ENCODE measurements around the gene GSTK1. TPM values are rescaled to one million over a fixed set of nuclear protein-coding genes. Genes with fewer than 3 reads are reported as not detected.

Gene GSTK1
- total and polyA plus RNA-seq, 9 of the 15 experiments (the other 6 are each of a cell fraction or from before 2014, with no cell fraction given) = 155 to 441 (median 233) TPM

DNA sequence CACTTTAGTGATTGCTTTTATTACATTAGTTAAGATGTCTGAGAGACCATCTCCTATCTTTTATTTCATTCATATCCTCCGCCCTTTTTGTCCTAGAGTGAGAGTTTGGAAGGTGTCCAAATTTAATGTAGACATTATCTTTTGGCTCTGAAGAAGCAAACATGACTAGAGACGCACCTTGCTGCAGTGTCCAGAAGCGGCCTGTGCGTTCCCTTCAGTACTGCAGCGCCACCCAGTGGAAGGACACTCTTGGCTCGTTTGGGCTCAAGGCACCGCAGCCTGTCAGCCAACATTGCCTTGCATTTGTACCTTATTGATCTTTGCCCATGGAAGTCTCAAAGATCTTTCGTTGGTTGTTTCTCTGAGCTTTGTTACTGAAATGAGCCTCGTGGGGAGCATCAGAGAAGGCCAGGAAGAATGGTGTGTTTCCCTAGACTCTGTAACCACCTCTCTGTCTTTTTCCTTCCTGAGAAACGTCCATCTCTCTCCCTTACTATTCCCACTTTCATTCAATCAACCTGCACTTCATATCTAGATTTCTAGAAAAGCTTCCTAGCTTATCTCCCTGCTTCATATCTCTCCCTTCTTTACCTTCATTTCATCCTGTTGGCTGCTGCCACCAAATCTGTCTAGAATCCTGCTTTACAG, 42.3 kb downstream of the GSTK1 start (continued):
- TF ChIP-seq, protein P1, sequence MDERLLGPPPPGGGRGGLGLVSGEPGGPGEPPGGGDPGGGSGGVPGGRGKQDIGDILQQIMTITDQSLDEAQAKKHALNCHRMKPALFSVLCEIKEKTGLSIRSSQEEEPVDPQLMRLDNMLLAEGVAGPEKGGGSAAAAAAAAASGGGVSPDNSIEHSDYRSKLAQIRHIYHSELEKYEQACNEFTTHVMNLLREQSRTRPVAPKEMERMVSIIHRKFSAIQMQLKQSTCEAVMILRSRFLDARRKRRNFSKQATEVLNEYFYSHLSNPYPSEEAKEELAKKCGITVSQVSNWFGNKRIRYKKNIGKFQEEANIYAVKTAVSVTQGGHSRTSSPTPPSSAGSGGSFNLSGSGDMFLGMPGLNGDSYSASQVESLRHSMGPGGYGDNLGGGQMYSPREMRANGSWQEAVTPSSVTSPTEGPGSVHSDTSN (CRISPR knock-in tag; IDR thresholded peaks at IDR 0.05; ENCODE audit: low read depth) = no peak
- TF ChIP-seq, protein P1 (tag; conservative IDR thresholded peaks at IDR 0.05; ENCODE audit: low read depth) = no peak
- TF ChIP-seq ESRRA (IDR thresholded peaks at IDR 0.05; ENCODE audit: borderline replicate concordance, low read depth) (no peak), ATF3 (IDR thresholded peaks at IDR 0.05) (no peak), ATF3 (CRISPR knock-in tag; conservative IDR thresholded peaks at IDR 0.05) (no peak), RBFOX2 (IDR thresholded peaks at IDR 0.05; ENCODE audit: low read depth, low read length) (no peak), CXXC5 (CRISPR knock-in tag; IDR thresholded peaks at IDR 0.05) (0 out of 2 replicates have a peak, but pooled peaks have one; percentile 26), FOXA3 (CRISPR knock-in tag; conservative IDR thresholded peaks at IDR 0.05 in 1 of 2, IDR thresholded peaks at IDR 0.05 in 1 of 2) (no peak), SIN3A (IDR thresholded peaks at IDR 0.05; ENCODE audit: borderline replicate concordance in 2 of 2, control insufficient read depth in 1 of 2, low read depth in 2 of 2, low read length in 2 of 2) (no peak), RFX7 (CRISPR knock-in tag; IDR thresholded peaks at IDR 0.05) (no peak), ASH1L (IDR thresholded peaks at IDR 0.05; ENCODE audit: borderline replicate concordance, low read depth, partially characterized antibody) (no peak), XRCC3 (IDR thresholded peaks at IDR 0.05) (no peak), NFIX (CRISPR knock-in tag; IDR thresholded peaks at IDR 0.05; ENCODE audit: low read depth) (no peak), FOSL1 (tag; conservative IDR thresholded peaks at IDR 0.05) (no peak), ZNF778 (CRISPR knock-in tag; IDR thresholded peaks at IDR 0.05) (no peak), ZNF197 (CRISPR knock-in tag; IDR thresholded peaks at IDR 0.05; ENCODE audit: low read depth) (no peak), ETV1 (tag; conservative IDR thresholded peaks at IDR 0.05; ENCODE audit: low read depth) (no peak), TOE1 (IDR thresholded peaks at IDR 0.05; ENCODE audit: borderline replicate concordance) (0 out of 2 replicates have a peak, but pooled peaks have one; percentile 37), TOE1 (CRISPR knock-in tag; IDR thresholded peaks at IDR 0.05; ENCODE audit: borderline replicate concordance, low read depth) (no peak), BACH1 (tag; IDR thresholded peaks at IDR 0.05) (no peak), CREM (IDR thresholded peaks at IDR 0.05; ENCODE audit: low read depth) (peak; percentile 56; the same call in 1 of the 2 replicates), ZKSCAN8 (CRISPR knock-in tag; IDR thresholded peaks at IDR 0.05) (no peak), RBM34 (IDR thresholded peaks at IDR 0.05; ENCODE audit: borderline replicate concordance, insufficient read depth, low read length) (no peak), TAF15 (IDR thresholded peaks at IDR 0.05; ENCODE audit: low read depth, low read length) (no peak)
- TF ChIP-seq, protein P2, sequence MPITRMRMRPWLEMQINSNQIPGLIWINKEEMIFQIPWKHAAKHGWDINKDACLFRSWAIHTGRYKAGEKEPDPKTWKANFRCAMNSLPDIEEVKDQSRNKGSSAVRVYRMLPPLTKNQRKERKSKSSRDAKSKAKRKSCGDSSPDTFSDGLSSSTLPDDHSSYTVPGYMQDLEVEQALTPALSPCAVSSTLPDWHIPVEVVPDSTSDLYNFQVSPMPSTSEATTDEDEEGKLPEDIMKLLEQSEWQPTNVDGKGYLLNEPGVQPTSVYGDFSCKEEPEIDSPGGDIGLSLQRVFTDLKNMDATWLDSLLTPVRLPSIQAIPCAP (CRISPR knock-in tag; IDR thresholded peaks at IDR 0.05; ENCODE audit: borderline replicate concordance) = no peak

All from K562 (cell line).